Measurements from ENCODE around the gene NFIC. TPM values are rescaled to one million over a fixed set of nuclear protein-coding genes. Genes with fewer than 3 reads are reported as not detected.

The NFIC gene
- total RNA-seq, 1 donor from 2014 or later: 107 TPM

- no peak for DNase-seq (ENCODE audit: low read depth)
Measured at GRCh38 chr19:3467437-3468198, 101.2 kb downstream of the NFIC start.

DNA sequence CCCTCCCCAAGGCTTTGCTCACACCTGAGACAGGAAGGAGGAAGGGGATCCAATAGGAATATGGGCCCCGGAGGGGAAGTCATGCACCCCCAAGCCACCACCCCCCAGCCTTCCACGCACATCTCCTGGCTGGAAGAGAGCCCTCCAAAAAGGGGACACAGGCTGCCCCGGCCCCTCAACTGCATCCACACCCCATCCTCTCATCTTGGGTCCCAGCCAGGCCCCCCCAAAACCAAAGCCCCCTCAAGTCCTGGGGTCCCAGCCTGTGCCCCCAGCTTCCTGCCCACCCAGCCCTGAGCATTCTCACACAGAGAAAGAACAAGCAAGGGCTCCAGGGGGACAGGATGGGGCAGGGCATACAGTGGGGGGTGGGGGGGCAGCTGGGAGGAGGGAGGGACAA lies 101.8 kb downstream of the NFIC start:
- DNase-seq (ENCODE audit: low read depth): no peak

DNA sequence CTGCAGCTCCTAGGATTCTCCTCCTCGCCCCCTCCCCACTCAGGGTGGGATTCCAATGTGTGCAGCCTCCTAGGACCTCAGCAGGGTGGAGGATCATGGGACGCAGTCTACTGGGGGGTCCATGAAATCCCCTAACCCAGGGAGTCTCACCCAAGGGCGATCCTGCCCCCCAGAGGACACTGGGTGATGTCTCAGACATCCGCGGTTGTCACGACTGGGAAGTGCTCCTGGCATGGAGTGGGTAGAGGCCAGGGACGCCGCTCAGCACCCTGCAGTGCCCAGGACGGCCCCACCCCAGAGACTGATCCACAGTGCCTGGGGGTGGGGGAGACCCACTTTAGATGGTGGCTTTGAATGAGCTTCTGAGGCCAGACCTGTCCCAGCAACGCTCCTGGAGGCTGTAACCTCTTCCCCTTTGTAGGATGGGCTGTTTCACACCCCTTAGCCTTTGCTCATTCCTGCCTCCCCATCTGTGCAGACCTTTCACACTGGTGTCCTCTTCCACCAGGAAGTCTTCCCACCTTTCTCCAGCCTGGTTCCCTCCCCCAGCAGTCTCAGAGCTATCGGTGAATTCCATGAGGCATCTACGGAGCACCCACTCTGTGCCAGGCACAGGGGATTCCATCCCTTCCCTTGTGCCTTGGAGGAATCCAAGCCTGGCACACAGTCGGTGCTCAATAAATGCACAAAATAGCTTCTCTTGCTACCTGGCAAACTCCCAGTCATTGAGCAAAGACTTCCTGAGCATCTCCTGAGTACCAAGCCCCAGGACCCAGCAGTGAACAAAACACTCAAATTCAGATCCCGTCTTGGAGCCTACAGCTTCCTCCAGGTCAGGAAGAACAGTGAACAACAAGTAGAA lies 103.5 kb downstream of the NFIC start:
- no peak for DNase-seq (ENCODE audit: low read depth)

- DNase-seq (ENCODE audit: low read depth): no peak
Measured at GRCh38 chr19:3470500-3471128, 104.2 kb downstream of the NFIC start.

DNA sequence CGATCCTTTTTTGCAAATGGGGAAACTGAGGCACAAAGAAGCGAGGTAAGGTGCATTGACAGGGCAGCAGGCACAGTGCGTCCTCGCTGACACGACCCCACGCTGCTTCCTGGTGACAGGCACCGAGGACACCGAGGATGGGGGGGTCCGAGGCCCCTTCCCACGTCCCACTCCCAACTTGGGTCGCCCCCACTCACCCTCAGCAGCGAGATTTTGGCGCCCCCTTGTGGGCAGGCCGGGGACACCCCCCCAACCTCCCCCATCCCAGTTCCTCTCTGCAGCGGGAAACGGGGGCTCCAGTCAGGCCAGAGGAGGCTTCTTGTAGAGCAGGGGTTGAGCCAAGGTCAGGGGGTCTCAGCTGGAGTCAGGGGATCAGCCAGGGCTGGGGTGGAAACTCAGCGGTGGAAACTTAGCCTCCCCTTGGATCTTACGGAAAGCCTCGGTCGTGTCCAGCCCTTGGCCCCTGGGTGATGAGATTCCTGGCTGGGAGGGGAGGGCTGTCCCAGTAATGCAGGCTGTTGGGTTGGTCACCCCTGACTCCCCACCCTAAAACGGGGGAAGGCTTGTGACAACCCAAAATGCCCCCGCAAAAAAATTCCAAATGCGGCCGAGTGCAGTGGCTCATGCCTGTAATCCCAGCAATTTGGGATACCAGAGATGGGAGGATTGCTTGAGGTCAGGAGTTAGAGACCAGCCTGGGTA lies 105.7 kb downstream of the NFIC start:
- DNase-seq (ENCODE audit: low read depth): no peak

DNA sequence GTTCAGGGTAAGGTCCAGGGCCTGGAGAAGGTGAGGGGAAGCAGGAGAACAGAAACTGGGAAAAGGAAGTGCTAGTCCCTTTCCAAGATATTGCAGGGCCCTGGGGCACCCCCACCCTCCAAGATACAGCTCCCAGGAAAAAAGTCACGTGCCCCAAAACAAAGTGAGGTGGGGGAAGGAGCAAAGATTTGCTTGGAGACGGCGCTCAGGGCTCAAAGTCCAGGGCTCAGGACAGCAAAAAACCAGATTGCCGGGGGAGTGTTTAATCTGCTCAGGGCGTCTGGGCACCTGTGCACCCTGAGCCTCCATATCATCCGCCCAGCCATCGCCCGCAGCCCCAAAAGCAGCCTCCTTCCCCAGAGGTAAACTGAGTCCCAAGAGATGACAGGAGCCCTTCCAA lies 107.6 kb downstream of the NFIC start:
- DNase-seq (ENCODE audit: low read depth): no peak

GRCh38 chr19:3474614-3475013 lies 108.2 kb downstream of the NFIC start:
- DNase-seq (ENCODE audit: low read depth): no peak

DNA sequence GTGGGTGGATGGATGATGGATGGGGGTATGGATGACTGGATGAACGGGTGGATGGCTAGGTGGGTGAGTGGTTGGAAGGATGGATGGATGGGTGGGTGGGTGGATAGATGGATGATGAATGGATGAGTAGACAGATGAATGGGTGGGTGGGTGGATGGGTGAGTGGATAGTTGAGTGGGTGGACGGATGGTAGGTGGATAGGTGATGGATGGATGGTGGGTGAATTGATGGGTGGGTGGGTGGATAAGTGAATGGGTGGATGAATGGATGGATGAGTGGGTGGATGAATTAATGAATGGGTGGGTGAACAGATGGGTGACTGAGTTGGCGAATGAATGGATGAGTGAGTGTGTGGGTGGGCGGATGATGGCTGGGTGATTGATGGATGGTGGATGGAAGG lies 109.1 kb downstream of the NFIC start:
- DNase-seq (ENCODE audit: low read depth): no peak

- no peak for DNase-seq (ENCODE audit: low read depth)
Measured at GRCh38 chr19:3476830-3477229, 110.4 kb downstream of the NFIC start.

DNA sequence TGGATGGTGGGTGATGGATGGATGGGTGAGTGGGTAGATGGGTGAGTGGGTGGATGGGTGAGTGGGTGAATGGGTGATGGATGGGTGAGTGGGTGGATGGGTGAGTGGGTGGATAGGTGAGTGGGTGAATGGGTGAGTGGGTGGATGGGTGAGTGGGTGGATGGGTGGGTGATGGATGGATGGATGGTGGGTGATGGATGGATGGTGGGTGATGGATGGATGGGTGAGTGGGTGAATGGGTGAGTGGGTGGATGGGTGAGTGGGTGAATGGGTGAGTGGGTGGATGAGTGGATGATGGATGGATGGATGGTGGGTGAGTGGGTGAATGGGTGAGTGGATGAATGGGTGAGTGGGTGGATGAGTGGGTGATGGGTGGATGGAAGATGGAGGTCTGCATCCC lies 111.1 kb downstream of the NFIC start:
- DNase-seq (ENCODE audit: low read depth): no peak

DNA sequence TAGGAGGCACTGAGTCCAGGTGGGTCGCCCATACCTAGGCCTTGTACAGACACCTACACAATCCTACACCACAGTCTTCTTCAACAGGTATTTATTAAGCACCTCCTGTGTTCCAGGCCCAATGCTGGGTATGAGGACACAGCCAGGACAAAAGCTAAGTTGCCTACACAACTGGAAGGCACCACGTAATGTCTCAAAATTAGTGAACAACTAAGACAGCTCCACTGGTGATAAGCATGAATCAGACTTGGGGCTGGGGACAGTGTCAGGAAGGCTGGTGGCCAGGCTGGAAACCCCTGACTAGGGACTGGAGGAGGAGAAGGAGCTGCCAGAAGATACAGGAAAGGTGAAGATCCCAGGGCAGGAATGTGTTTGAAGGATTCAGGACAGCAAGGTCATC lies 111.6 kb downstream of the NFIC start:
- no peak for DNase-seq (ENCODE audit: low read depth)

GRCh38 chr19:3478409-3479176 lies 112.2 kb downstream of the NFIC start:
- DNase-seq (ENCODE audit: low read depth): no peak

DNA sequence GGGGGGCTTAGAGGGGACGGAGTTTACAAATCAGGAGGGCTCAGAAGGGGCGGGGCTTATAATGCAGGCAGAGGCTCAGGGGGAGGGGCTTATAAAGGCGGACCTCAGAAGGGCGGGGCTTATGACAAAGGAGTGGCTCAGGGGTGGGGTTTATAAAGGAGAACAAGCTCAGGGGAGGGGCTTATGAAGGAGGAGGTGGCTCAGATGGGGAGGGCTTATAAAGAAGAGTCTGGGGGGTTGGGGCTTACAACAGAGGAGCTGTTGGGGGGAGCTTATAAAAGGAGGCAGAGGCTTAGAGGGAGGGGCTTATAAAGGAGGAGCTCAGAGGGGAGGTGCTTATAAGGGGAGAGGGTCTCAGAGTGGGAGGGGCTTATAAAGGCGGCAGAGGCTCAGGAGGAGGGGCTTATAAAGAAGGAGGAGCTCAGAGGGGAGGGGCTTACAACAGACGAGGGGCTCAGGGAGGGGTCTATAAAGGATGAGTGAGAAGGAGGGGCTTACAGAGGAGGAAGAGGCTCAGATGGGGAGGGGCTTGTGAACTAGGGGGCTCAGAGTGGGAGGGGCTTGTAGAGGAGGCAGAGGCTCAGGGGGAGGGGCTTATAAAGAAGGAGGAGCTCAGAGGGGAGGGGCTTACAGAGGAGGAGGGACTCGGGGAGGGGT lies 112.9 kb downstream of the NFIC start:
- no peak for DNase-seq (ENCODE audit: low read depth)

- no peak for DNase-seq (ENCODE audit: low read depth)
Measured at GRCh38 chr19:3479834-3480215, 113.4 kb downstream of the NFIC start.

DNA sequence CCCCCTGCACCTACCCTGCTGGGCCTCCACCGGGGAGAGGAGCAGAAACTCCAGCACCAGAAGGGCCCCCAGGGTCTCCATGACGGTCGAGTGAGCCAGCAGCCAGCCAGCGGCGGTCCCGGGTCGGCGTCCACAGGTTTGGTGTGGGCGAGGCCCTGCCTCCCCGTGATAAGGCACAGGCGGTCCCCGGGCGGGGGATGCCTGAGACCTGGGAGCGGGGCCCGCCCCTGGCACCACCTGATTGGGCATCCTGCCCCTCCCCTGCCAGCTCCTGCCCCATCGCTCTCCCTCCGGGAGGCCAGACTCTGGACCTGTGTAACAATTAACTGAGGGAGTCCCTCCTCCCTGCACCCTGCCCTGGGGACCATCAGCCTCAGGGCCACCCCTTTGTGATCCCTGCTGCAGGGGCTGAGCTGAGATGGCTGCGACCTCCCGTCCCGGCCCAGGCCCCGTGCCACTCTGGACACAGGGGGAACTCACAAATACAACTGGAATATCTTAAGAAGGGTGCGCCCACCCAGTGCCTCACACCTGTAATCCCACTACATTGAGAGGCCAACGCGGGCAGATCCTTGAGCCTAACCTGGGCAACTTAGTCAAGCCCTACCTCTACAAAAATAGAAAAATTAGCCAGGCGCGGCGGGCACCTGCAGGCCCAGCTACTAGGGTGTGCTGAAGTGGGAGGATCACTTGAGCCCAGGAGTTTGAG lies 114.2 kb downstream of the NFIC start, which contains the start of gene SMIM24:
TSS of gene SMIM24 (minus strand) at position 143 of the 709 bp plus-strand sequence. CDS start at position 81, 62 bp downstream.
- DNase-seq (ENCODE audit: low read depth): no peak

DNA sequence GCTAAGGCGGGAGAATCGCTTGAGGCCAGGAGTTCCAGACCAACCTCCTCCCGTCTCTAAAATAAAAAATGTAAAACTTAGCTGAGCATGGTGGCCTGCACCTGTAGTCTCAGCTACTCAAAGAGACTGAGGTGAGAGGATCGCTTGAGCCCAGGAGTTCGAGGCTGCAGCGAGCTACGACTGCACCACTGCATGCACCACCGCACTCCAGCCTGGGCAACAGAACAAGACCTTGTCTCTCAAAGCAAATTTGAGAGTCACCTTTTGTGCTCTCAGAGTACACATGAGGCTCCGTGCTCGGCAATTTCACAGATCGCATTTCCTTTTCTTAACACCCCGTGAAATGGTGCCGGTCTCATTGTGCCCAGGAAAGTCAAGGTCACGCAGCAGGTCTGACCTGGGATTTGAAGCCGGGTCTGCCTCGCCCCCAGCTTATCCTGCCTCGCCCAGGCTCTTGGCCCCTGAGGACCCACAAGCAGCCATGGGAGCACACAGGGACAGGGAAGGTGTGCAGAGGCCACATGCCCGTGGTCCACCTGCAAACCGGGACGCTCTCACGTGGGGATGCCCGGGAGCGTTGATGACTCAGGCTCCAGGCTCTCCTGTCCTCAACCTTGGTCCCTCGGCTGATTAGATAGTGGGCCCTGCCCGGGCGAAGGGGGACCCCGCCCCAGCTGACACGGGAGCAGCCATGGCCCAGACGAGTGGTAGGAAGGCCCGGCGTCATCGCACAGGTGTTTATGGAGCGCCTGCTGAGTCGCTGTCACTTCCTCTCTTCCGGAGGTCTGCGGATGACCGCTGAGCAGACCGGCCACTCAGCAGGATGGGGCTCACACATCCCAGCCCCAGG lies 115.1 kb downstream of the NFIC start:
- no peak for DNase-seq (ENCODE audit: low read depth)

DNA sequence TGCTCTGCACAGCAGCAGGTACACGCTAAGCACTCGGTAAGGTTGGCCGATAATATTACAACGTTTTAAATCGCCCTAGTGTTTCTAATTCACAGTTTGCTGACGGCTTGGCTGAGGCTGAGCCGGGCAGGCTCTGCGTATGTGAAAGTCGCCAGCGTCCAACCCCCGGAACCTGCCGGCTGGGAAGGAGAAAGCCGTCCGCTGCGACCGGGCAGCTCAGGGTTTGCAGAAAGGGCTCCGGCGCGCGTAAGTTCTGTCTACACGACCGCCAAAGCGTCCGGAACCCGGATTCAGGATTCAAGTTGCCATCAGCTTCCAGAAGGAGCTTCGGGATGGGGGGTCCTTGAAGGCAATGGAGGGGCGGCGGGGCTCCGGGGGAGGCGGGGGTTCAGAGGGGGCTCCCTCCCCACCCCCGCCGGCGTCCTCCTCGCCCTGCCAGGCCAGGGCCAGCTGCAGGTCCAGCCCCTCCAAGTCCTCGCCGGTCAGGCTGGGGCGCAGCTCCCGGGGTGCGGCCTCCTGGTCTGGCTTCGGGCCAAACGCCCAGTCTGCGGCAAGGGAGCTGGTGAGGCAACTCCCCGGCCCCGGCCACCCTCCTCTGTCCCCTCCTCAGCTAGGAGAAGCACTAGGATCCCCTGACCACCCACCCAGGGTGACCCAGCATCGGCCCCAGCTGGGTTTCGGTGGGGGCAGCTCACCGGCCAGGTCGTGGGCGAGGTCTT lies 116.3 kb downstream of the NFIC start:
- DNase-seq (ENCODE audit: low read depth): no peak

- DNase-seq (ENCODE audit: low read depth): no peak
Measured at GRCh38 chr19:3483226-3483628, 116.8 kb downstream of the NFIC start, which contains the start of gene SMIM44. Gene SMIM44 (minus strand): TSS chr19:3483441. CDS start chr19:3483403, 38 bp downstream.

All from renal cortical epithelial cell (primary cell).